ENCODE results near the gene CNNM1.

Gene CNNM1

GRCh38 chr10:99329304-99329553, at the start of gene CNNM1:
Gene CNNM1 (plus strand): TSS chr10:99329356. CDS start chr10:99329388, 32 bp downstream.
- DNase-seq, result peak; percentile 15

DNA sequence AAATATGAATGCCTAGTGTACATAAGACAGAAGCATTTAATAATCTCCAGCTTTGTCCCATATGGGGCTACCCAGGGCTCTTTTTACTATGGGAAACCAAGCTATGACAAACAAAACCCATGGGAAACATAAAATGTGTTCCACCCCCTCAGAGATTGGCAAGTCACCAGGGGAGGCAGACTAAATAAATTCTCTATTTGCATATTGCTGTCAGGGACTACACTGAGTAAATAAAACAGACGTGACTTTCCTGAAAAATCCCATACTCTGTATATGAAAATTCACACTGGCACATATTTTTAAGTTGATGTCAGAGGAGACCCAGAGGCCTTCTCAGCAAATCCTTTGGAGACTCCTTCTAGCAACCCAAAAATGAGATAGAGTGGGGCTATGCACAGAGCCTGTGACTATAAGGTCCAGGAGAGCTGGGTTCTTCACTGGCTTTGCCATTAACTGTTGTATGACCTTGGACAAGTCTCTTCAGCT, 49.5 kb upstream of the CNNM1 start:
- DNase-seq, result no peak

GRCh38 chr10:99280472-99280871, 48.7 kb upstream of the CNNM1 start:
- no peak for DNase-seq

DNA sequence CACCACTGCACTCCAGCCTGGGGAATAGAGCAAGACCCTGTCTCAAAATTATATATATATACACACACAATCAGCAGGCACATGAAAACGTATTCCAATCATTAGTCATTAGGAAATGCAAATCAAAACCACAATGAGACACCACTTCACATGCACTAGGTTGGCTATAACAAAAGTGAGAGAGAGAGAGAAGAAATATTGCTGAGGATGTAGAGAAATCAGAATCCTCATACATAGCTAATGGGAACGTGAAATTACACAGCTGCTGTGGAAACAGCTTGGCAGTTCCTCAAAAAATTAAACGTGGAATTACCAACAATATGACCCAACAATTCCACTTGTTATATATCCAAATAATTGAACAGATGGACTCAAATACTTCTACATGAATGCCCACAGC, 43.3 kb upstream of the CNNM1 start:
- no peak for DNase-seq

DNA sequence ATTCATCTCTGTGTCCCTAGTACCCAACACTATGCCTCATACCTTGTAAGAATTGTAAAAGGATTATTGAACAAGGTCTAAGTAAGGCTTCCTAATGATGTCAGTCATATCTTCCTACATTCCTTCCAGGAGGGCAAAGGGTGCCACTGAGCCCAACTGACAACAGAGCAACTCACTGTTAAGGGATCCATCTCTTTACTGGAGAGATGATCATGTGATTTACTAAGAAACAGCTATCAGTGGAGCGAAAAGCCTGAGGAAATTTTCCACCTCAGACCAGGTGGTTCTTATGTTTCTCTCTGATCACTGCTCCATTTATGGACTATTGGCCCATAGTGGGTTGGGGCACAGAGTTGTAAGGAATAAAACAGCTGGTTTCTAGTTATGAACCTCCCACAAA, 38.9 kb upstream of the CNNM1 start:
- no peak for DNase-seq

DNA sequence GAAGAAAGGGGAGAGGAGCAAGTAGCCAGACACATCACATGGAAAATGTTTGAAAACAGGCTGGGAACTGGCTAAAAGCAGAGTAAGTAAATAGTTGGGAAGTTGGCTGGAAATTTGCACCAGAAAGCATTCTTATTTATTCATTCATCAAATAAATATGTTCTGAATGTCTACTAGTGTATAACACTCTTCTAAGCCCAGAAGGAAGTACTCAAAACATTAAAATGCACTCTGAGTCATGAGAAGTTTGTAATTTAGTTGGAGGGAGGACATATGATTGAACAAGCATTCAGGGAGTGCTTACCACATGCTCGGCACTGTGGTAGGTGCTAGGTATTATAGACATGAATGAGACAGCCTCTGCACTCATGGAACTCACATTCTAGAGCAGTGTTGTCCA, 37.0 kb upstream of the CNNM1 start:
- DNase-seq, result no peak

DNA sequence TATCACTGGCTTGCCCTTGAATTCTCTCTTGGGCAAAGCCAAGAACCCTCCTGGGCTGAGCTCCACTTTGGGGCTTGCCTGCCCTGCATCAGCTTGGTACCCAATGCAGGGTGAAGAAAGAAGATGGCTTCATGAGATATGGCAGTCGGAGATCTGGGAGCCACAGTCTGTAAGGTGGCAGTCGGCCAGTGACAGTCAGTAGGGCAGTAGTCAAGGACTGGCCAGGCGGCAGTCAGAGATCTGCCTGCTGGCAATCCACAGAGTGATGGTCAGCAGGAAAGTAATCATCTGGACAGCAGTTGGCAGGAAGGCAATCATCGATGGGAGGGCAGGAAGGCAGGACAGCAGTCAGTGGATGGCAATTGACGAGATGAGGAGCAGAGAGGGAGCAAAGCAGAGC, 32.6 kb upstream of the CNNM1 start:
- DNase-seq, result no peak

DNA sequence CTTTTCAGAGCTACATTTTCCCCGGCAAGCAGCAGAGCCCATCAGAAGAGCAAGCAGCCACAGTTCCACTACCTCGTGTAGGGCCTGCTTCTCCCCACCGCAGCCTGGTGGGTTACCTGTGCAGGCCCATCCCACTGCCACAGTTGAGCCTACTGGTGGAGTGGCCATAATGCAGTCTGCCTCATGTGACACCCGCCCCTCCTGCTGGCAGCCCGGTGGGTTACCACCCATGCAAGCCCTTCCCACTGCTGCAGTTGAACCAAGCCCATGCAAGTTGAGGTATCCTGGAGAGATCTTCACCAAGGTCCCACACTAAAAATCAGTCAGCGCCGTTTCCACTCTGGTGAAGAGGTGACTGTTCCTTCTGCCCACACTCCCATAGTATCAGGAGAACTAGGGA, 32.1 kb upstream of the CNNM1 start:
- DNase-seq, result peak; percentile 2

GRCh38 chr10:99303899-99304861, 25.0 kb upstream of the CNNM1 start:
- no peak for DNase-seq

DNA sequence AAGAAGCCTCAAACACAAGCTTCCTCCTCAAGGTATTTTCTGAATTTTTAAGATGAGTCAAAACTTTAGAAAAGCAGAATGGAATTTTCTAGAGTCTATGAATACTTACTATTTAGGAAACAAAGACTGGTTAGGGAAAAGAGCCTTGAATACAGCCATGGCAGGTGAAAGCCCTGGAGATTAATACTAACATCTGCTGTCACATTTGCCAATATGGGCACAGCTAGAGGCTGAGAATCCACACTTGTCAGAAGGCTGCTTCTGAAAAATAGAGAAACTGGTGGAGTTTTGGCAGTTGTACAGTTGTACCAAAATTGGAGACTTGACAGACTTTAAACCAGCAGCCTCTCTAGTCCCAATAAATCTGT, 24.3 kb upstream of the CNNM1 start:
- no peak for DNase-seq

- DNase-seq, result no peak
Measured at GRCh38 chr10:99312501-99312900, 16.7 kb upstream of the CNNM1 start.

DNA sequence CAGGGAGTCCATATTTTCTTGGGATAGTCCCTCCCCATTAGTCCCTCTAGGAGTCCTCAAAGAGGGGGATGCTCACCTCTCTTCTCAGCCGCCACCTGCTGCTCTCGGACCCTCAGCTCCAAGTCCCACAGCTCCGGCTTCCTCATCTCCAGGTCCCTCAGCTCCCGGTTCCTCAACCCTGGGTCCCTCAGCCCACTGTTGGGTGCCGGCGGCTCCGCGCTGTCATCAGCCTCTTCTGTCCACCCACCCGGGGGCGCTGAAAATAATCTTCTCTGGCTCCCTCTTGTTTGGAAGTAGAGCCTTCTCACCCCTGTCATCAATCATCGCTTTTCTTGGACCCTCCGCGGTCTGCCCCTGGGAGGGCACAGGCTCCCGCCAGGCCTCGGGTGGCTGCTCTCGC, 13.3 kb upstream of the CNNM1 start:
- no peak for DNase-seq

DNA sequence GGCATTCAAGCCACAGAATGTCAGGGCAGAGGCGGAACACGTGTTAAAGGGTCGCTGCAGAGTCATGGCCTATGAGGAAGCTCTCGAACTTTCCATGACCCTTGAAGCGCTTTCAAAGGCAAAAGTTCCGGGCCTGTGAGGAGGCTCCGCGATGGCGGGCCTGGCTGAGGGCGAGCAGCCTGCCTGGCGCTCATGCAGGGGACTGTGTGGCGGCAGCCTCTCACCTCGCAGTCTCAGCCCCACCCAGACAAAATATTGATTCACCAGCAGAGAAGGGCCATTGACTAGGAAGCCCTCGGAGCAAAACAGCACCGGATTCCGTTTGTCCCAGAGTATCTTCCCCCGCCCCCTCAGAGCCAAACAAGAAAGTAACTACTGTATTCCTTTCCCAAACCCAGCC, 12.8 kb upstream of the CNNM1 start:
- no peak for DNase-seq

DNA sequence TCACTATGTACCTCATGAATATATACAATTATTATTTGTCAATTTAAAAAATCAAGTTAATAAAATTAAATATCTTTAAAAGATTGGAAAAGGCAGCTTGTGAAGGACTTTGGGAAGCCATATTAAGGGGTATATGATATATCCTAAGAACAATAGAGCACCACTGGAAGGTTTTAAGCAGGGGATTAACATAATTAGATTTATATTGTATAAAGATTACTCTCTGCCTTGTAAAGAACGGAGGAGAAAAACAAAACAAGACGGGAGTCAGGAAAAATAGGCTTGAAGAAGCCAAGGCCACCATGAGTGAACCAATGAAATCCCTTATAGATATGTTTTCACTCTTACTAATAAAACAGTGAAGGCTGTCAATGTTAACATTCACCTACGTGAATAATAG, 11.1 kb upstream of the CNNM1 start:
- no peak for DNase-seq

DNA sequence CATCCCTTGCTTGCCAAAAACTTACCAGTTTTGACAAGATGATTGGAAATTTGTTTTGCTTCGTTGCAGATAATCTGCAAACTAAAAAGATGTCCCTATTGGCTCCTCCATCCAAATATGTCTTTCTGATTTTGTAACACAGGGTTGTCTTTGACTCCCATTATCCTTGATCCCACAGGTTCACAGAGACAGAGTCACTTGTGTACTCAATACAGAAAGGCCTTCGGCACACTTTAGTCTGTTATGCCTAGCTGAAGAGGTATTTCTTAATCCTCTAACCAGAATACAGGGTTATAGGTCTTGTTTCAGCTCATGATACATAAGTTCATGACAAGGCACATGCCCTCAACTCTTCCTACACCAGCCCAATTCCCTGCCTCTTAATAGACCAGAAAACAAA, 10.7 kb upstream of the CNNM1 start:
- DNase-seq, result no peak

DNA sequence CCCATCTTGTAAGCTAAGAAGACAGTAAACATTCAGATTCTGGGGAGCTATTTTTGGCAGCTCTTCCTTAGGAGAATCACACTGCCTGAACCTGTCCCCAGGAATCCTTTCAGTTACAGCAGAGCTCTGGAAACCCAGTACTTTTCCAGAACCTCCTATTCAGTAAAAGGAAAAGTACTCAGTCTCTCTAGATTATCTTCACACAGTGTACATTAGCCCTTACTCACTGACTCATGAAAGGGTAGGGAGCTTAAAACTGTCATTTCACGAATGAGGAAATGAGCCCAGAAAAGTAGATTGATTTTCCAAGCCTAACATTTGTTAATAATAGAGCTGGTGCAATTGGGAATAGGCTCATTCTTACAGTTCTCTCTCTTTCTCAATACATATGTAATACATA, 3.9 kb upstream of the CNNM1 start:
- DNase-seq, result no peak

DNA sequence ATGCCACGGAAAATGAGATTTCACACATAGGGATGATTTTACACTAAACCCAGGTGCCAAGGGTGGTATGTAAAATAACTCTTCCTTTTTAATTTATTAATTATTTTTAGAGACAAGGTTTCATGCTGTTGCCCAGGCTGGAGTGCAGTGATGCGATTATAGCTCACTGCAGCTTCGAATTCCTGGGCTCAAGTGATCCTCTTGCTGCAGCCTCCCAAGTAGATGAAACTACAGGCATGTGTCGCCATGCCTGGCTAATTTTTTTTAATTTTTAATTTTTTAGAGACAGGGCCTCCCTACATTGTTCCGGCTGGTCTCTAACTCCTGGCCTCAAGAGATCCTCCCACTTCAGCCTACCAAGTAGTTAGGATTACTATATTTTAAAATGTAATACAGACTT, 2.3 kb upstream of the CNNM1 start:
- no peak for DNase-seq

DNA sequence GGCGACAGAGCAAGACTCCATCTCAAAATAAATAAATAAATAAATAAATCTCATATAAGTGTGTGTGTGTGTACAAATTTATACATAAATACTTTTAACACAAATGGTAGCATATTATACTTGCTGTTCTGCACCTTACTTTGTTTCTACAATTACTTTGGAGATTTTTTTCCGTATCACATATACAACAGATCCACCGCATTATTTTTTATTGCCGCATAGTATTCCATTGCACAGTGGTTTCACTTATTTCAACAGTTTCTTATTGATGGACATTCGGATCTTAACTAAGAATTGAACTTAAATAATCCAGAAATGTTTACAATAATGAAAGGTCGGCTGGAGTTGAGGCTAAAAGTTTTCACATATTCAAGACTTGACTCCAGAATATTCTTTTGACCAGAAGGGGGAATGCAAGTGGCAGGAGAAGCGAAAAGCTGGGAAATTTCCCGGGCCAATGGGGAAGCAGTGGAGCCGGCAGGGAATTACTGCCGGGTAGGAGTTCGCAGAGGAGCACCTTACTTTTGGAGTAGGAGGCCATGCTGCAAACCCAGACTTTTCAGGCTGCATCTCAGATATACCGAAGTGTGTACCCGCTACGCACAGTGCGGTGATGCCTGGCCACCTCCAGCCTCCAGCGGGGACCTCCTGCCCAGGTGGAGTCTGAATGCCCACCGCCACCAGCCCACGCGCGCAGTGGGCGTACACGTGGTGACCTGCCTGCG, 415 bp upstream of the CNNM1 start:
- DNase-seq, result no peak

GRCh38 chr10:99329554-99330346, 594 bp downstream of the CNNM1 start:
- DNase-seq, result no peak

DNA sequence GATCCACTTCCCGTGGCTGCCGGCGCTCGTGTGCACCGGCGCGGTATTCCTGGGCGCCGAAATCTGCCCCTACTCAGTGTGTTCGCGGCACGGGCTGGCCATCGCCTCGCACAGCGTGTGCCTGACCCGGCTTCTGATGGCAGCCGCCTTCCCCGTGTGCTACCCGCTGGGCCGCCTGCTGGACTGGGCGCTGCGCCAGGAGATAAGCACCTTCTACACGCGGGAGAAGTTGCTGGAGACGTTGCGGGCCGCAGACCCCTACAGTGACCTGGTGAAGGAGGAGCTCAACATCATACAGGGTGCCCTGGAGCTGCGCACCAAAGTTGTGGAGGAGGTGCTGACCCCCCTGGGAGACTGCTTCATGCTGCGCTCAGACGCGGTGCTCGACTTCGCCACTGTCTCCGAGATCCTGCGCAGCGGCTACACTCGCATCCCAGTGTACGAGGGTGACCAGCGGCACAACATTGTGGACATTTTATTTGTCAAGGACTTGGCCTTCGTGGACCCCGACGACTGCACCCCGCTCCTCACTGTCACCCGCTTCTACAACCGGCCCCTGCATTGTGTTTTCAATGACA, 1.3 kb downstream of the CNNM1 start:
- DNase-seq, result no peak

GRCh38 chr10:99331207-99331803, 2.1 kb downstream of the CNNM1 start:
- DNase-seq, result no peak

GRCh38 chr10:99337311-99337811, 8.2 kb downstream of the CNNM1 start:
- no peak for DNase-seq

- DNase-seq, result no peak
Measured at GRCh38 chr10:99337901-99338300, 8.7 kb downstream of the CNNM1 start.
